NOMO-1 treated with dmso at 0.1 percent for 144 hours (cell line): Measurements from ENCODE around the gene NDUFS6.
"Not testable (repeated sequence)": the region's sequence is repeated elsewhere in the genome, so short reads cannot be mapped to it uniquely, and the experiment has no call there.

Source experiments
- DNase-seq: peaks from one replicate; lab custom pipeline; 2025; ENCODE audit not compliant: unreplicated experiment; lab: John Stamatoyannopoulos, UW

Gene NDUFS6

GRCh38 chr5:1814183-1815020 lies 13.2 kb downstream of the NDUFS6 start:
- no peak for DNase-seq

- no peak for DNase-seq
Measured at GRCh38 chr5:1815071-1815786, 14.0 kb downstream of the NDUFS6 start.

GRCh38 chr5:1815881-1816292 lies 14.7 kb downstream of the NDUFS6 start:
- DNase-seq, result no peak

- DNase-seq, result not testable (repeated sequence)
Measured at GRCh38 chr5:1816495-1817089, 15.4 kb downstream of the NDUFS6 start.

- no peak for DNase-seq
Measured at GRCh38 chr5:1817261-1818043, 16.2 kb downstream of the NDUFS6 start.

- DNase-seq, result no peak
Measured at GRCh38 chr5:1818784-1819183, 17.6 kb downstream of the NDUFS6 start.

- DNase-seq, result no peak
Measured at GRCh38 chr5:1819458-1819857, 18.3 kb downstream of the NDUFS6 start.

- no peak for DNase-seq
Measured at GRCh38 chr5:1820381-1820780, 19.2 kb downstream of the NDUFS6 start.

GRCh38 chr5:1820926-1821325 lies 19.7 kb downstream of the NDUFS6 start:
- no peak for DNase-seq

GRCh38 chr5:1821862-1822261 lies 20.7 kb downstream of the NDUFS6 start:
- no peak for DNase-seq

GRCh38 chr5:1823381-1824034 lies 22.3 kb downstream of the NDUFS6 start:
- no peak for DNase-seq

GRCh38 chr5:1824109-1824821 lies 23.1 kb downstream of the NDUFS6 start:
- DNase-seq, result no peak

- no peak for DNase-seq
Measured at GRCh38 chr5:1824903-1825841, 24.0 kb downstream of the NDUFS6 start.

GRCh38 chr5:1826235-1826980 lies 25.2 kb downstream of the NDUFS6 start:
- DNase-seq, result no peak

- DNase-seq, result no peak
Measured at GRCh38 chr5:1827025-1827885, 26.0 kb downstream of the NDUFS6 start.

- no peak for DNase-seq
Measured at GRCh38 chr5:1827886-1828397, 26.7 kb downstream of the NDUFS6 start.
